Nephron progenitor cell (in vitro differentiated cells): ENCODE measurements around the gene HUS1.

ENCODE experiments used
- DNase-seq: peaks from one replicate; pipeline ENCODE4 v3.0.0; 2021
- H3K27ac Mint-ChIP-seq: 2 replicates; pipeline ENCODE4 v1.8.0; 2021; ENCODE audit warnings: mild to moderate bottlenecking, moderate library complexity, mixed read lengths
- H3K27me3 Mint-ChIP-seq: 2 replicates; pipeline ENCODE4 v1.8.0; 2021; ENCODE audit warnings: mild to moderate bottlenecking, low read depth, mixed read lengths; ENCODE audit not compliant: poor library complexity
- H3K36me3 Mint-ChIP-seq: 2 replicates; pipeline ENCODE4 v1.8.0; 2021; ENCODE audit warnings: low read depth, mixed read lengths
- H3K4me1 Mint-ChIP-seq: 2 replicates; pipeline ENCODE4 v1.8.0; 2021; ENCODE audit warnings: mixed read lengths
- H3K4me3 Mint-ChIP-seq: 2 replicates; pipeline ENCODE4 v1.8.0; 2021; ENCODE audit warnings: mild to moderate bottlenecking, moderate library complexity, mixed read lengths
- H3K9me3 Mint-ChIP-seq: 2 replicates; pipeline ENCODE4 v1.8.0; 2021; ENCODE audit warnings: mild to moderate bottlenecking, moderate library complexity, mixed read lengths
- CTCF ChIP-seq: fragments of 200-600 bp; sonication (generic); IDR thresholded peaks from 2 replicates; pipeline ENCODE4 v1.5.0; 2021; ENCODE audit warnings: antibody characterized with exemption

HUS1 gene

GRCh38 chr7:47914717-47915615 lies 64.4 kb downstream of the HUS1 start:
- Mint-ChIP-seq H3K27ac (peak overlapping the region; percentile 96), H3K4me3 (peak overlapping the region; percentile 22), H3K36me3 (peaks cover 51% of the 10 kb centered on the region), H3K4me1 (peaks cover 45% of the 10 kb centered on the region), H3K27me3 (peaks cover 4% of the 10 kb centered on the region), H3K9me3 (peaks cover 66% of the 10 kb centered on the region)
- peak; percentile 74 for DNase-seq
- no peak for TF ChIP-seq CTCF
